ENCODE results near the gene PARD3B. TPM values are rescaled to one million over a fixed set of nuclear protein-coding genes. Genes with fewer than 3 reads are reported as not detected.

The PARD3B gene
- total RNA-seq, 4 donors from 2014 or later = 27.8 to 39.3 (median 33.7) TPM

DNA sequence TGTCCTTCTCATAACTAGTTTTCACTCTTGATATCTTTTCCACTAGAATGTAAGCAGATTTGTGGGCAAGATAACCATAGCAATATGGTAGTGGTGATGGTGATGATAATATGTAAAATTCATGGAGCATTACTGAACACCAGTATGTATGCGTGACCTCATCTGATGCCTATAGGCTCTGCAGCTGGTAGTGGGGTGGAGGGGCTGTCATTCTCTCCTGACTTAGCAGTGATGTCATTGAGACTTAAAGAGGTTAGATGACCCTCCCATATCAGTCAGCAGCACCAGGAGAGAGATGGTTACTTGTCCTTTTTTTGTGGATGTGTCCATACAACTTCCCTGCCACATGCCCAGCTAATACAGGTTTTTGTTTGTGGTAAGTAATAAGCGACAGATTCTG lies 27.9 kb downstream of the PARD3B start:
- ATAC-seq (ENCODE audit: low FRiP score) (no peak), DNase-seq (ENCODE audit: low spot score) (no peak)
- TF ChIP-seq, protein P1, sequence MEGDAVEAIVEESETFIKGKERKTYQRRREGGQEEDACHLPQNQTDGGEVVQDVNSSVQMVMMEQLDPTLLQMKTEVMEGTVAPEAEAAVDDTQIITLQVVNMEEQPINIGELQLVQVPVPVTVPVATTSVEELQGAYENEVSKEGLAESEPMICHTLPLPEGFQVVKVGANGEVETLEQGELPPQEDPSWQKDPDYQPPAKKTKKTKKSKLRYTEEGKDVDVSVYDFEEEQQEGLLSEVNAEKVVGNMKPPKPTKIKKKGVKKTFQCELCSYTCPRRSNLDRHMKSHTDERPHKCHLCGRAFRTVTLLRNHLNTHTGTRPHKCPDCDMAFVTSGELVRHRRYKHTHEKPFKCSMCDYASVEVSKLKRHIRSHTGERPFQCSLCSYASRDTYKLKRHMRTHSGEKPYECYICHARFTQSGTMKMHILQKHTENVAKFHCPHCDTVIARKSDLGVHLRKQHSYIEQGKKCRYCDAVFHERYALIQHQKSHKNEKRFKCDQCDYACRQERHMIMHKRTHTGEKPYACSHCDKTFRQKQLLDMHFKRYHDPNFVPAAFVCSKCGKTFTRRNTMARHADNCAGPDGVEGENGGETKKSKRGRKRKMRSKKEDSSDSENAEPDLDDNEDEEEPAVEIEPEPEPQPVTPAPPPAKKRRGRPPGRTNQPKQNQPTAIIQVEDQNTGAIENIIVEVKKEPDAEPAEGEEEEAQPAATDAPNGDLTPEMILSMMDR (IDR thresholded peaks at IDR 0.05) = no peak

DNA sequence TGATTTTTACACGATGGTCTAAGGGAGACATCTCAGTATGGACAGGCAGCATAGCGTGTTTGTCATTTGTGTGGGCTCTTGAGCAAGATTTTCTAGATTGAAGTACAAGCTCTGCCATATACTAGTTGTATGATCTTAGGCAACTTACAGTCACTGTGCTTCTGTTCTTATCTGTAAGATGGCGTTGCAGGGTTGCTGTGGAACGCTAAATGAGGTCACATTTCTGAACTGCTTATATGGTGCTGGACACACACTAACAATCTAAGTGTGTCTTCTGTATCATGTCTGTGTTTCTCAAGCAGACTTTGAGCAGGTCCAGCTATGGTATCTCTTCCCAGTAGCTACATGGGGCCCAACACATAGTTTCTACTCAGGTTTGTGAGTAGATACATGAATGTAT lies 29.2 kb downstream of the PARD3B start:
- ATAC-seq (ENCODE audit: low FRiP score) (no peak), DNase-seq (ENCODE audit: low spot score) (no peak)
- TF ChIP-seq, protein P1 (IDR thresholded peaks at IDR 0.05) = no peak

DNA sequence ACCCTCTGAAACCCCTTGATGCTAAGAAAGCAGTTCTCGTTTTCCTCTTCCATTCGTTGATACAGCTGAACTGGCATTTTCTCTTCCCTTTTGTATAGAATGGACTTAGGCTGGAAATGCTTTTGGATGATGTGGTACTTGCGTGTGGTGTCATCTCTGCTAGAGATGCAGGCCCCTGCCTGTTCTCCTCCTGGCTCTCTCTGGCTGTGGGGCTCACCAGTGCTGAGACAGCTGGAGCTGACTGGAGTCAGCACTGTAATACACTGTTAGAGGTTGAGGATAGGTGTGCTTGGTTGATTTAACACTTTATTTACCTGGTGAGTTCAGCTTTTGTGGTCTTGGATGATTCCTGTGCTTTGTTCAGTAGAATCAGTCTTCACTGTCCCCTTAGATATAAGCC lies 30.2 kb downstream of the PARD3B start:
- DNase-seq (ENCODE audit: low spot score) (no peak), ATAC-seq (ENCODE audit: low FRiP score) (no peak)
- TF ChIP-seq, protein P1 (IDR thresholded peaks at IDR 0.05) = no peak

DNA sequence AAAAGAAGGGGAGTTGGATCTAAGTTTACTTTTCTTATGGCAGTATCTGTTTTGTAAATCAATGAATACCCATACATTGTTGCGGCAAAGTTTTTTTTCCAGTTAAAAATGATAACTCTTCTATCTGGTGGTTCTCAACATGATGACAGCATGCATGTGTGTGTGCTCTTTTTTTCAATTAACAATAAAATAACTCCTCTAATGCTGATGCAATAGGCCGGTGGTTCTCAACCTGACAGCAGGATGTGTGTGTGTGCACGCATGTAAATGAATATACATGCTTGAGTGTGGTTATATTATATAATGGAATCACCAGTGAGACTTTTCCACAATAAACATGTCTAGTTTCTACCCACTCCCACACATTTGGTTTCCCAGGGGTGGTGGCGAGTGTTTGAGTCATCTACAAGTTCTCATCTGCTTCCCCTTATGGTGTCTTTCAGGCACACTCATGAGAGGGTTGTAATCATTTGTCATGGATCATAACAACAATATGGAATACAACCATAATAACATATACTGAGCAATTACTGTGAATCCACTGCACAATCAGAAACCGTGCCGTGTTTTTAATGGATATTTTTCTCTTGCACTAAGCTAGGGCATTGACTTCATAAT lies 31.2 kb downstream of the PARD3B start:
- TF ChIP-seq, protein P1 (IDR thresholded peaks at IDR 0.05) = no peak
- ATAC-seq (ENCODE audit: low FRiP score) = no peak
- DNase-seq (ENCODE audit: low spot score) = no peak

DNA sequence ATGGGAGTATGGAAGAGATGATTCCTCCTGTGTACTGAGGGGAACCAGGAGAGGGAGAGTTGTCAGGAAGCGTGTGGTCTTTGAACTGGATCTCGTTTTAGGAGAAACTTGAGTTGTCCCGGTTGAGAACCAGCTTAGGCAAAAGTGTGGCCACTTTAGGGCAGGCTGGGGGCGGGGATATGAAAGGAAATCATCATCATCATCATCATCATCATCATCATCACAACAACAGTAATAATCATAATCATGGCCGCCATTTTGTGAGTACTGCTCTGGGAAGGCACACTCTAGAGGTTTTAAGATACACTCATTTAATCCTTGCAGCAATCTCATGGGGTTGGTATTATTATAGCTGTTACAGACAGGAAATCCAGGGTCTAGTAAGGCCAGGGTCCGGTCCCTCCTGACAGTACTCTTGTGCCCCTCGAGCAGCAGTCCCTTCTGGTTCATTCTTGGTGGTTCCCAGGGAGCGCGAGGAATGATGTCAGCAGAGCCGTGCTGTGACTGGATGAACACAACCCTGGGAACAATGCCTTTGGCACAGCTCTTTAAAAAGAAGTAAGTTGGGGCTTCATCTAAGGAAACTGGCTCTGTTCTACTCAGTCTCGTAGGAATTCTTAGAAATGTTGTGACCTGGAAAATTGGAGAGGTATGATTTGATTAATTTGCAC lies 33.8 kb downstream of the PARD3B start:
- ATAC-seq (ENCODE audit: low FRiP score) (no peak), DNase-seq (ENCODE audit: low spot score) (no peak)
- TF ChIP-seq, protein P1 (IDR thresholded peaks at IDR 0.05) = no peak

DNA sequence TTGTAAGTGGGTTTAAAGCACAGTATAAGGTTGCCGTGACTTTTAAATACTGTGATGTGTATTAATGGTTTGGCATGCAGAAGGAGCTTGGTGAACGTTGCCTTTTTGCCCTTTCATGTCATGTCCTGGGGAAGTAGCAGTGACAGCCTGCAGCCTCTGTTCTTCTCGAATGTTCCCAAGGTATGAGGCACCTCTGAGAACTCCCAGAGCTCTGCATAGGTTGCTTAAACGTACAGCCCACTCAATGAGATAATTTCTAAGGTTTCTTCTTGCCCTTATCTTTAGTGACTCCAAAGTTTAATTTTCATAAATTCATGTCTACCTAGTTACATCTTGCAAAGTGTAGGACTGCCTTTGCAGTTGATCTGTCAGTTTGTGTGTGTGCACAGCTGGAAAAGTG lies 36.7 kb downstream of the PARD3B start:
- TF ChIP-seq, protein P1 (IDR thresholded peaks at IDR 0.05) = no peak
- ATAC-seq (ENCODE audit: low FRiP score) (no peak), DNase-seq (ENCODE audit: low spot score) (no peak)

DNA sequence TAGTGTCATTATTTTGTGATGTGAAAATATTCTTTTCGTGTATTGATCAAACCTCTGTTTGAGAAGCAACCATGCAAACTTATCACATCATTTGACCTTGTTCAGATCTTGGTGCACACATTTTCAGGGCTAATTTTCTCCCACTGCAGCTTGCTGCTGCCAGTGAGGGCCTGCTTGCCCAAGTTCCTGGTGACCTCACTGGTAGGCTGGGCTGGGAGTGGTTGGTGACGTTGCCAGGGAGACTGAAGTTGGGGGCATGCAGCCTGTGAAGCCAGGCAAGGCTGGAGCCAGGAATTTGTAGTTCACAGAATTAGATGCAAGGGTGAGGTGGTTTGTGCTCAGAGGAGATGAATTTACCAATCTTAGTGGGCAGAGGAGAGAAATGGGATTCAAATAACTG lies 38.5 kb downstream of the PARD3B start:
- DNase-seq (ENCODE audit: low spot score) (no peak), ATAC-seq (ENCODE audit: low FRiP score) (no peak)
- TF ChIP-seq, protein P1 (IDR thresholded peaks at IDR 0.05) = no peak

All from omental fat pad (tissue), 4 donors.